Suprapubic skin (tissue), 3 donors: ENCODE results near the gene HRG.

Experiments used
- POLR2AphosphoS5 ChIP-seq, 3 donors: sonication (generic); formaldehyde crosslinking; IDR thresholded peaks; one replicate each; pipeline ENCODE4 v1.6.1; 2017; ENCODE audit warnings: antibody characterized with exemption in 3 of 3
- TF ChIP-seq, protein P1 (sequence below), 2 donors: fragments of 200-600 bp in 1 of 2; fragments of 450-650 bp in 1 of 2; sonication (generic) in 1 of 2; IDR thresholded peaks; one replicate each; pipeline ENCODE4 v1.5.1; 2016 to 2019; ENCODE audit warnings: antibody characterized with exemption in 2 of 2, mild to moderate bottlenecking in 1 of 2, moderate library complexity in 1 of 2

DNA sequence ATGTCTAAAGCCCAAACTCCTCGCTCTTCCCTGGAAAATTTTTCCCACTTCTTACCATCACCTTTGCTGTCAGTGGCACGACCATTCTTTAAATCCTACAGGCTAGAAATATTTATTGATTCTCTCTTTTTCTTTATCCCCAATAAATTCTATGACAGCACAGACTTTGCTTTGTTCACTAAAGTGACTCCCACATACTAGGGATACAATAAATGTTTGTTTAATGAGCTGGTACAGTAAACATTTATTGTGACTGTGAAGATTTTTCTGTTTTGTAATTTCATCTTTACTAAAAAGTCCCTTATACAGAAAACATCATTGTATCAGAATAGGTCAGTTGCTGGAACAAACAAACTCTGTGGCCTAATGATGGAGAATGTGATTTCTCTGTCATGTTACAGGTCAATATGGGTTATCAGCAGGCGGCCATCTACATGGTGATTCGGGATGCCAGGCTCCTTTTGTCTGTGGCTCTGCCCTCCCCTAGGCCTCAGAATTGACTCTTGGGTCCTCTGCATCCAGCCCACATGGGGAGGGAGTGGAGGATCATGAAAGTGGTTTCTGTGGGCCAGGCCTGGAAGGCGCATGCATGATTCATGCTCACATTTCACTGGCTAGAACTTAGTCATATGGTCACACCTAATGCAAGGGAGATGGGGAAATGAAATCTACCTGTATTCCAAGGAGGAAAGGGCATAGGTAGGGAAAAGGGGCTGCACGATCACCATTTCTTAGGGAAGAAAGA lies 28.6 kb downstream of the HRG start:
- TF ChIP-seq, protein P1, sequence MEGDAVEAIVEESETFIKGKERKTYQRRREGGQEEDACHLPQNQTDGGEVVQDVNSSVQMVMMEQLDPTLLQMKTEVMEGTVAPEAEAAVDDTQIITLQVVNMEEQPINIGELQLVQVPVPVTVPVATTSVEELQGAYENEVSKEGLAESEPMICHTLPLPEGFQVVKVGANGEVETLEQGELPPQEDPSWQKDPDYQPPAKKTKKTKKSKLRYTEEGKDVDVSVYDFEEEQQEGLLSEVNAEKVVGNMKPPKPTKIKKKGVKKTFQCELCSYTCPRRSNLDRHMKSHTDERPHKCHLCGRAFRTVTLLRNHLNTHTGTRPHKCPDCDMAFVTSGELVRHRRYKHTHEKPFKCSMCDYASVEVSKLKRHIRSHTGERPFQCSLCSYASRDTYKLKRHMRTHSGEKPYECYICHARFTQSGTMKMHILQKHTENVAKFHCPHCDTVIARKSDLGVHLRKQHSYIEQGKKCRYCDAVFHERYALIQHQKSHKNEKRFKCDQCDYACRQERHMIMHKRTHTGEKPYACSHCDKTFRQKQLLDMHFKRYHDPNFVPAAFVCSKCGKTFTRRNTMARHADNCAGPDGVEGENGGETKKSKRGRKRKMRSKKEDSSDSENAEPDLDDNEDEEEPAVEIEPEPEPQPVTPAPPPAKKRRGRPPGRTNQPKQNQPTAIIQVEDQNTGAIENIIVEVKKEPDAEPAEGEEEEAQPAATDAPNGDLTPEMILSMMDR (IDR thresholded peaks at IDR 0.05) = no peak
- no peak for TF ChIP-seq POLR2AphosphoS5 (IDR thresholded peaks at IDR 0.05)
